Skeletal muscle tissue (tissue), 4 donors: ENCODE results near the gene NKG7. TPM values are rescaled to one million over a fixed set of nuclear protein-coding genes. Genes with fewer than 3 reads are reported as not detected.

Source experiments
- H3K27ac ChIP-seq: one replicate; pipeline ENCODE4 v1.7.0; 2013; ENCODE audit warnings: mild to moderate bottlenecking, low read depth, low read length, inconsistent platforms
- H3K27me3 ChIP-seq, 3 donors: one replicate each; pipeline ENCODE4 v1.7.0; 2013; ENCODE audit warnings: low read length in 3 of 3; ENCODE audit not compliant: control insufficient read depth in 3 of 3, insufficient read depth in 3 of 3
- H3K36me3 ChIP-seq, 3 donors: one replicate each; pipeline ENCODE4 v1.7.0; 2013; ENCODE audit warnings: low read length in 3 of 3; ENCODE audit not compliant: control insufficient read depth in 3 of 3, insufficient read depth in 3 of 3
- H3K4me1 ChIP-seq, 3 donors: one replicate each; pipeline ENCODE4 v1.7.0; 2013; ENCODE audit warnings: low read length in 3 of 3, mild to moderate bottlenecking in 3 of 3; ENCODE audit not compliant: control insufficient read depth in 3 of 3, insufficient read depth in 3 of 3
- H3K4me3 ChIP-seq, 3 donors: one replicate each; pipeline ENCODE4 v1.7.0; 2013; ENCODE audit warnings: low read length in 3 of 3
- H3K9ac ChIP-seq, 3 donors: one replicate each; pipeline ENCODE4 v1.7.0; 2013; ENCODE audit warnings: low read length in 3 of 3, mild to moderate bottlenecking in 3 of 3, moderate library complexity in 2 of 3, low read depth in 1 of 3
- H3K9me3 ChIP-seq, 3 donors: one replicate each; pipeline ENCODE4 v1.7.0; 2013; ENCODE audit warnings: low read length in 3 of 3; ENCODE audit not compliant: control insufficient read depth in 3 of 3
- total RNA-seq: library from RNA; depleted of rRNA; stranded (reverse); fragments of >200 nt; gene quantifications from one replicate; pipeline ENCODE4 v1.2.3, GENCODE V29; 2014
- donor health status: Osteomylitis.

The NKG7 gene
- total RNA-seq, 1 donor from 2014 or later: not detected

DNA sequence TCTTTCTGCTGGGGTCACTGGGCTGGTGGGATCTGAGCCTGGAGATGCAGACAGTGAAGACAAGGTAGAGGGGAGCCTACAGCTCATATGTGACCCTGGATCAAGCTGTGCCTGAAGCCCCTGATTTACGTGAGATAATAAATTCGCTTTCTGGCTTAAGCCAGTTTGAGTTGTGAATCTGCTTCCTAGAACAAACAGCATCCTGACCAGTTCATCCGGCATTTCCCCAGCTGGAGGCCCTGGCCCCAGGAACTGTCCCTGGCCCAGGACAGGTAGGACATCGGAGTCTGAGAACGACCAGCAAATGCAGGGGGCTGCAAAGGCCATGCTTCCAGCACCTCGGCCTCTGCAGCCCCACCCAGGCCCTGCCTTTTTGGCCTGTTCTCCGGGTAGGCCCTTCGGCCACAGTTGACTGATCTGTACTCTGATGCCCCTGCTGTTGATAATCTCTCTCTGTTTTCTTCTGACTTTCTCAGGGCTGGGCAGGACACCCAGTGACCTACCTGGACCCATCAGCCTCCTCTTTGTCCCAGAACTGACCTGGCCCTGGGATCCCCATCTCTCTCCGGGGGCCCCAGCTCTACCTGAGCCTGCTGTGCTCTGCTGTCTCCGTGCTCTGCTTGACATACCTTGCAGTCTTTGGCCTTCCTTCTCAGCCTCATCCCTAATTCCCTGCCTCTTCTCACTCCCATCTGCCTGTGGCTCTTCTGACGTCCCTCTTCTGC, 21.0 kb downstream of the NKG7 start:
- peaks cover 0 to 2% (median 0%) of the 10 kb centered on the region in 3 donors for H3K4me1 ChIP-seq
- peaks cover 39 to 47% (median 43%) of the 10 kb centered on the region in 3 donors for H3K36me3 ChIP-seq
- H3K27me3 ChIP-seq: no peaks in the 10 kb centered on the region
- no peak overlapping the region for H3K4me3 ChIP-seq
- H3K27ac ChIP-seq: no peak overlapping the region
- no peak overlapping the region for H3K9ac ChIP-seq
- no peaks in the 10 kb centered on the region for H3K9me3 ChIP-seq

DNA sequence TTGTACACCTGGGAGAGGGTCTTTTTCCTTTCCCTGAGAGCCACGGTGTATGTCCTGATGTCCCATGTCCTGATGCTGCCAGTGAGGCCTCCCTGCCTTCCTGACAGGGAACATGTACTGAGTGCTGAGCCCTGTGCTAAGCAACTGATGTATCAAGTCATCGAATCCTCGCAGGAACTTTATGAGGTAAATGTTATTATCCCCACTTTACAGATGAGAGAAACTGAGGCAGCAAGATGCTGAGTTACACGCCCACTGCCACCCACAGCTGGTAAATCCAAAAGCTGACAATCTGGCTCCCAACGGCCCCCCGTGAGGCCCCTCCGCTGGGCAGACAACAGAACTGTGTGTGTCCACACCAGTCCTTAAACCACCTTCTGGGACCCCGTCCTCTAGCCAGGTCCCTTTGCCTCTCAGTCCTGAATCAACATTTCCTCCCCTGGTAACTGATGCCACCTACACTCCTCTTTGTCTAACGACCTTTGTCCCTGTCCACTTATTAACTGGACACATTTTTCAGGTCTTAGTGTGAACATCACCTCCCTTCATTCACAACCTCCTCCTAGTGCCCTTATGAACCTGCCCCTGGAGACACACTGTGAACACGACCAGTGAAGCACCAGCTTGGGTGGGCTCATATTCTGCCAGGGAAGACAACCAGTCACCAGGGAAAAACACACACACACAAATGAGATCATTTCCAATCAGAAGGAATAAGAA, 25.1 kb downstream of the NKG7 start:
- Histone ChIP-seq H3K27ac (no peak overlapping the region), H3K27me3 (no peaks in the 10 kb centered on the region), H3K9me3 (no peaks in the 10 kb centered on the region), H3K4me3 (no peak overlapping the region), H3K36me3 (peaks cover 47 to 53% (median 52%) of the 10 kb centered on the region in 3 donors), H3K9ac (no peak overlapping the region), H3K4me1 (no peaks in the 10 kb centered on the region)

DNA sequence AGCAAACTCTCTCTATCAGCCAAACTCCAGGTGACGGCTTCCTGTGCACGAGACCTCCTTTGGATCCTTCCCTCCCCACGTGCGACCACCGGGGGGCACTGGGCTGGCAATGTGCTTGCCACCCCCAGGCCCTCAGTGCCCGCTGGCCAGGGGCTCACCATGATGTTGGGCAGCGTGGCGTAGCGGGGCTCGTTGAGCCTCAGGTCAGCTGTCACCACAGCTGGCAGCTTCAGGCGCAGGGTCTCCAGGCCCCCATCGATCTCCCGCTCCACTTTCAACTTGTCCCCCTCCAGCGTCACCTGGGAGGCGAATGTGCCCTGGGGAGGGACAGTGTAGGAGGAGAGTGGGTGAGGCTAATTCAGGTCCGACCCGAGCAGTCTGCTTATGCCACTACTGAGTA, 25.7 kb downstream of the NKG7 start:
- Histone ChIP-seq H3K4me1 (no peaks in the 10 kb centered on the region), H3K4me3 (no peak overlapping the region), H3K27me3 (no peaks in the 10 kb centered on the region), H3K27ac (no peak overlapping the region), H3K9me3 (no peaks in the 10 kb centered on the region), H3K9ac (no peak overlapping the region), H3K36me3 (peaks cover 42 to 47% (median 46%) of the 10 kb centered on the region in 3 donors)

DNA sequence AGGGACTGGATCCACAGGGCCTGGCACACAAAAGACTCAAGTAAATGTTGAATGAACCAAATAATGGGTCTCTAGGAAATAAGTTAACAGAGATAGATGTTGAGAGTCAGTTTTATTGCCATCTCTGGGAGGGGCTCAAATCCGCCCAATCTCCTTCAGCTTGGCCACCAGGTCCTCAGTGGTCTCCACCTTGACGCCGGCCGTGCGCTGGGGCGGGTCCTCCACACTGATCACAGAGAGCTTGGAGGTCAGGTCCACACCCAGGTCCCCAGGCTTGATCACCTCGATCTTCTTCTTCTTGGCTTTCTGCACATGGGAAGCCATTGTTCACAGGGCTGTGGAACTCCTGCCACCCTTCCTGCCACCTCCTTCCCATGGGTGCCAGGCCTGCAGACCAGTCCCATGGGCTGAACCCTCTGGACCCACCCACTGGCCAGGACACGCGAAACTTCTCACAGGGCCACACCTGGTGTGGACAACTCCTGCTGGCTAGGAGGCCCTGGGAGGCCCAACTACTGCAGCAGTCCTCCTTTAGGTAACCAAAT, 27.3 kb downstream of the NKG7 start:
- H3K36me3 ChIP-seq: peaks cover 30 to 33% (median 32%) of the 10 kb centered on the region in 3 donors

DNA sequence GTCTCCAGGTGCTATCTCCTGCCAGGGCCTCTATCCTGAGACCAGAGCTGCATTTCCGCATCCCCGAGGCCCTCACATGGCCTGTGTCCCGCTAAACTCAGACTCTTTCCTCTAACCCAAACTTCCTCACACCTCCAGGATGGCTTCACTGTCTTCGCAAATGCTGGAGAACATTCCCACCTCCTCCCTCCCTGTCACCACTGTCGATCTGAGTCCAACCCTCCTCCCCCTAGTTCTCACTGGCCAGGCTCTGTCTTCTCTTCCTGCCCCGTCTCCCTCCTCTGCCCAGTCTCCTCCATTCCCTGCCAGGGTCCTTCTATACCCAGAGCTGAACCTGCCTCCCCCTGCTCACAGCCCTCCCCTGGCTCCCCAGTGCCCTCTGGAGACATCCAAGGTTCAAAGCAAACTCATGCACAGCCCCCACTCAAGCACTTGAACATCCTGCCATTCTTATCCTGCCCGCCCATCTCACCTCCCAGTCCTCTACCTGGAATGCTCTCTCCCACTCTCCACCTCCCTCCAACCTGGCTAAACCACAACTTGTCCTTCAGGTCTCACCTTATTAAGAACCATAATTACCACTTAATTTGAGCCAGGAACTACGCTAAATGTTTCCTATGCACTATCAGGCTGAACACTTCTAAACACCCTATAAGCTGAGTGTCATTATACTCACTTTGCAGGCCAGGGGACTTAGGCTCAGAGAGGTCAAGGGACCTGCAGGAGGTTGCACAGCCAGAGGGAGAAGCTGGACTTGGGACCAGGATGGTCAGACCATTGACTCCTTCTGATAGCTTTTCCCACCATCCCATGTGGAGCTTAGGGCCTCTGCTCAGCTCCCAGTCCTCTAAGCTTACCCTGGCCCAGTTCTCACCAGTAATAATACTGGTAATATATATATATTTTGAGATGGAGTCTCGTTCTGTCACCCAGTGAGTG, 29.6 kb downstream of the NKG7 start:
- no peaks in the 10 kb centered on the region for H3K9me3 ChIP-seq
- H3K36me3 ChIP-seq: peaks cover 27 to 28% (median 28%) of the 10 kb centered on the region in 3 donors
- peaks cover 7 to 16% (median 8%) of the 10 kb centered on the region in 3 donors for H3K4me1 ChIP-seq

More for the DNA sequence above, 27.3 kb downstream of the NKG7 start:
- H3K27me3 ChIP-seq: peaks cover 0 to 4% (median 0%) of the 10 kb centered on the region in 3 donors
- H3K27ac ChIP-seq: no peak overlapping the region
- no peak overlapping the region for H3K4me3 ChIP-seq
- no peaks in the 10 kb centered on the region for H3K9me3 ChIP-seq
- no peak overlapping the region for H3K9ac ChIP-seq
- H3K4me1 ChIP-seq: peaks cover 0 to 2% (median 2%) of the 10 kb centered on the region in 3 donors

DNA sequence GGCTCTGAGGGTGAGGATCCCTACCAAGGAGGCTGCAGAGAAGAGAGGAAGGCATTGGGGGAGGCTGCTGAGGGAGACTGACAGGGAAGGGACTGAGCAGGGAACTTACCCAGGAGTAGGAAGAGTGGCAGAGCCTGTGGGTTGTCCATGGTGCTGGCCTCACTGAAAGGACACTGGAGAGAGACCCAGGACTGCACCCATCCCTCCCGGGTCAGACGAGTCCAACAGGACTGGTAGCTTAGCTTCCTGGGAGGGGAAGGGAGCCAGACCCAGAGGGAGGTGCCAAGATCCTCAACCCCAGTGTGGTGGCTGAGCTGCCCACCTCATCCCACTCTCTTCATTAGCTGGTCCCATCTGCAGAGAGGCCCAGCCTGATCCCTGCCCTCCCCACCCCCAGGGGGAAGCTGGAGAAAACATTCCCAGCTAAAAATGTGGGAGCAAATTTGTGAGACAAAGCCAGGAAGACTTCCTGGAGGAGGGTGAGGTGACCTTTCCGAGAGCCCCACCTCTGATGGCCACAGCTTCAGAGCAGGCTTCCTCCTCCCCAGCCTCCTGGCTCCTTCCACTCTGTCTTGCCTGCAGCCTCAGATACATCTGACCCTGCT, 30.4 kb downstream of the NKG7 start, which contains the start of gene VSIG10L:
Gene VSIG10L (minus strand): TSS at position 164 of the 605 bp plus-strand sequence. CDS start 15 bp downstream, at position 149.
- H3K27me3 ChIP-seq: peaks cover 0 to 9% (median 5%) of the 10 kb centered on the region in 3 donors
- H3K9ac ChIP-seq: no peak within 1 kb of the TSS
- H3K4me3 ChIP-seq: no peak within 1 kb of the TSS
- no peaks in the 10 kb centered on the region for H3K9me3 ChIP-seq
- H3K27ac ChIP-seq: no peak within 1 kb of the TSS
- peaks cover 20 to 24% (median 20%) of the 10 kb centered on the region in 3 donors for H3K36me3 ChIP-seq
- peaks cover 7 to 16% (median 8%) of the 10 kb centered on the region in 3 donors for H3K4me1 ChIP-seq

More for the DNA sequence above, 29.6 kb downstream of the NKG7 start:
- Histone ChIP-seq H3K27ac (no peak overlapping the region), H3K27me3 (peaks cover 0 to 9% (median 5%) of the 10 kb centered on the region in 3 donors), H3K4me3 (no peak overlapping the region), H3K9ac (no peak overlapping the region)

DNA sequence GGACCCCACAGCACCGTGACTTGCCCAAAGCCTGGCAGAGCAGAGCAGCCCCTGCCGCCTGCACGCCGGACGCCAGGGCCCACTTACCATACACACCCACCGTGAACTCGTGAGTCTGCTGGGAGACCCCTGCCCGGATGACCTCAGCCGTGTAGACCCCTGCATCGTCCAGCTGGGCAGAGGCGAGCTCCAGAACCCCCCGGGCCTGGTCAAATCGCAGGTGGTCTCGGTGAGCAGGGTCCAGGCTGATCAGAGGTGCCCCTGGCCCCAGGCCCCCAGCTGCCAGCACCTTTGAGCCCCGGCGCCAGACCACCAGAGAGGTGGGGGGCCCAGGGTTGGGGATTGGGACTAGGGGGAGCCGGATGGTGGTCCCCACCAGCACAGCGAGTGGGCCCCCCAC, 31.4 kb downstream of the NKG7 start:
- H3K27ac ChIP-seq: no peak overlapping the region
- no peak overlapping the region for H3K4me3 ChIP-seq
- no peak overlapping the region for H3K9ac ChIP-seq
- peaks cover 10 to 14% (median 11%) of the 10 kb centered on the region in 3 donors for H3K36me3 ChIP-seq
- peaks cover 7 to 16% (median 8%) of the 10 kb centered on the region in 3 donors for H3K4me1 ChIP-seq
- H3K9me3 ChIP-seq: no peaks in the 10 kb centered on the region
- H3K27me3 ChIP-seq: peaks cover 0 to 9% (median 5%) of the 10 kb centered on the region in 3 donors

DNA sequence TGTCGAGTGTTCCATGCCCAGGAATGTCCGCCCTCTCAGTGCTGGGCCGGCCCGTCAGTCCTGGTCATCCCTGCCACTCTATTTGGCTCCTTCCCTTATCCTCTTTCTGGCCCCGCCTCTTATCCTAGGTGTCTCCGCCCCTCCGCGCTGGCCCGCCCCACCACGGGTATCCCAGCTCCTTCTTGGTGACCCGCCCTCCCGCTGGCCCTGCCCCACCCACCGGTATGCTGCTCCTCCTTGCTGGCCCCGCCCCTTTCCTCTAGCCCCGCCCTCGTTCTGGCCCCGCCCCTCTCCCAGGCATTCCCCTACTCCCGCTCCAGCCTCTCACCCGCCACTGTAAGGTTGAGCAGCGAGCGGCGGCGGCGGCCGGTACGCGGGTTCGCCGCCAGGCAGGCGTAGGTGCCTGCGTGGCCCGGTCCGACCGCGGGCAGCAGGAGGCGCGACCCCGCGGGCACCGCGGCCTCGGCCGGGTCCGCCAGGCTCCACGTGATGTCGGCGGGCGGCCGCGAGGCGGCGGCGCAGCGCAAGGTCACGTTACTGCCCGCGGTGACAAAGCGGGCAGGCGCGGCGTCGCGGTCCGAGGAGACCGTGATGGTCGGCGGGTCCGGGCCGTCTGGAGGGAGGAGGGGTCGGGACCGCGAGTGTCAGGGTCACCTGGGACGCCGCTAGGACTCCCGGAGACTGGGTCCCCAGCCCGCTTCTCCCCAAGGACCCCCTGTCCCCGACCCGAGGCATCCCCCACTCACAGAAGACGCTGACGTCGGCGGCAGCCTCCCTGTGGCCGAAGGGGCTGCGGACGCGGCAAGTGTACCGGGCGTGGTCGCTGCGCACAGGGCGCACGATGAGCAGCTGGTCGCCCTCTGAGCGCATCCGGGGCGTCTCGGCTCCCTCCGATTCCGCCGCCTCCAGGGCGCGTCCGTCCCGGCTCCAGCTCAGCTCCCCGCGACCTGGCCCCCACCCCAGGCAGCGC, 32.5 kb downstream of the NKG7 start:
- Histone ChIP-seq H3K9ac (peak overlapping the region in 2 of 3 donors; percentile 4 to 54), H3K27ac (no peak overlapping the region)

More for the DNA sequence above, 32.5 kb downstream of the NKG7 start:
- Histone ChIP-seq H3K36me3 (peaks cover 1 to 6% (median 4%) of the 10 kb centered on the region in 3 donors), H3K4me3 (peak overlapping the region; percentile 51 to 68 (median 62)), H3K27me3 (peaks cover 0 to 9% (median 5%) of the 10 kb centered on the region in 3 donors), H3K9me3 (no peaks in the 10 kb centered on the region), H3K4me1 (peaks cover 7 to 16% (median 8%) of the 10 kb centered on the region in 3 donors)
